ENCODE results near the gene CHRM2. TPM values are rescaled to one million over a fixed set of nuclear protein-coding genes. Genes with fewer than 3 reads are reported as not detected.

Gene CHRM2
- total RNA-seq, result under 0.01 TPM in 1 of 2 replicates, not detected in the other

GRCh38 chr7:136868496-136869000 lies at the start of gene CHRM2:
Gene CHRM2, plus strand, starts transcription at chr7:136868652. Its CDS starts 146,214 bp downstream, at chr7:137014866.

